ENCODE measurements around the gene ZSCAN12.

DNA sequence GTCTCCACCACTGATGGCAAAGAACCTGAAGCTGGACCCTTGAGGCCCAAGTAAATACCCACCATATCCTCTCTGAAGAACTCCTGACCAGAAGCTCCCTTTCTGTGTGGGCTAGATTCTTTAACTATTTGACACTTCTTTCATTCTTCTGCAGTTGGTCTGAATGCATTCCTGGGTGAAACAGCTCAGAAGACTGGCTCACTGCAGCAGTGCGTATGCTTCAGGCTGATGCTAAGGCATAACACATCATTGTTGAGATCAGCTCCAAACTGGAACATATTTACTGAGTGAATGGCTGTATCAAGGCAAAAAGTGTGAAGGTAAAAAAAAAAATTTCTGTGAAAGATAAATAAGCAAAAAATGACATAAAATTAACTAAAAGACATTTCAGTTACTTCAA, 24.0 kb upstream of the ZSCAN12 start:
- no peak for TF ChIP-seq POLR2A (IDR thresholded peaks at IDR 0.05; ENCODE audit: low read length)
- no peak for TF ChIP-seq GATA1 (IDR thresholded peaks at IDR 0.05; ENCODE audit: low read depth, low read length)
